GM21723 (cell line): ENCODE data around the gene OPRL1.

ENCODE experiments used
- ATAC-seq: cut with Tn5 transposase; IDR thresholded peaks from one replicate; pipeline ENCODE4 v1.9.1; 2021; ENCODE audit warnings: mild to moderate bottlenecking, moderate library complexity; ENCODE audit not compliant: unreplicated experiment

Gene OPRL1

DNA sequence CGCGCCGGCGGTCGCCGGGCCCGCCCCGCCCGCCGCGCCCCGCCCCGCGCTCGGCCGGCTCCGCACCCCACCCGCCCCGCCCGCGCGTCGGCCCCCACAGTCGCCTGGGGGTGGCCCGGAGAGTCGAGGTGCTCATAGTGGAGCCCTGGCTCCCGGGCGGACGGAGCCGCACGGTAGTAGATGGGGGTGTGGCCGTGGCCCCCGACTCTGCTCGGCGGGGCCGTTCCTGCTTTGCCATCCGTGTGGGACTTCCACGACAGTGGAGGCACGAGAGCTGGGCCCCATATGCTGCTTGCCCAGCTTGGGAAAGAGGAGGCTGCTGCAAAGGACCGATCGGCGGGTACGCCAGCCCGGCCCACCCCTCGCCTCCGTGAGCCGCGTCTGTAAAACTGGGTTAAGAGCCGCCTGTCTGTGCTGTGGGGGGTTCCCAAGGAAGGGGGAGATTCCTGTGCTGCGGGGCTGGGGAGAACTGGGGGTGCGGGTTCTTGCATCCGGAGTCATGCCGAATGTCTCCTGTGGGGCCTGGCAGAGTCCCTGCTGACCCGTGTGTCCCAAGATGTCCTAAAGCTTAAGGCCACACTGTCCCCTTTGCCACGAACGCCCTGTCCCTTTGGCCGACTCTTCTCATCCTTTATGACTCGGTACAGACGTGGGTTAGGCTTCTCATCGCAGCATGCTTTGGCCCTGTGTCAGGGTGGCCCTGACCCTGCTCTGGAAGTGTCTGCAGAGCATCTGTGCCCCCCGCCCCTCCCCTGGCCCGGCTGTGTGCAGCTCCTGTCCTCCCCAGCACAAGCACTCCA lies at the start of gene OPRL1:
OPRL1 (plus strand) TSS at position 70 of the 800 bp plus-strand sequence. CDS start 12,639 bp downstream, outside the sequence.
- ATAC-seq, result no peak

- no peak for ATAC-seq
These were observed 49.3 kb upstream of the OPRL1 start for GRCh38 chr20:64030371-64031134.

DNA sequence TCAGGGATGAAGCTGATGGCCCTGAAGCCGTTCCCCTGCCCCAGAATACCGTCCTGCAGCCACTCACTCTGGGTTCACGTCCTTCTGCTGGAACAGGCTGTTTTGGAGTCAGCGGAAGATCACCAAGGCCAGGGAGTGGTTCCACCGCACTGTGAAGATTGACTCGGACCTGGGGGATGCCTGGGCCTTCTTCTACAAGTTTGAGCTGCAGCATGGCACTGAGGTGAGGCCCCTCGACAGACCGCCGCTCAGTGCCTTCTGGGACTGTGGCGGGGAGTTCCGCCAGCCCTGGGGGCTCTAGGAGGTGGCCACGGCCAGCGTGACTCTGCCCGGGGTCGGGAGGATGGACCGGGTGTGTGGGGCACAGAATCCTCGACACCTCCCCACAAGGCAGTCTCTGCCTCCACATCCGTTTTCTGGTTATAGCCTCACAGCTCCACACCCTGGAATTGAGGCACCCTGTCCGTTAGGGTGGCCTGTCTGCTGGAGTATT lies 48.0 kb upstream of the OPRL1 start:
- ATAC-seq, result no peak

- no peak for ATAC-seq
These were observed 46.9 kb upstream of the OPRL1 start for GRCh38 chr20:64032706-64033624.

DNA sequence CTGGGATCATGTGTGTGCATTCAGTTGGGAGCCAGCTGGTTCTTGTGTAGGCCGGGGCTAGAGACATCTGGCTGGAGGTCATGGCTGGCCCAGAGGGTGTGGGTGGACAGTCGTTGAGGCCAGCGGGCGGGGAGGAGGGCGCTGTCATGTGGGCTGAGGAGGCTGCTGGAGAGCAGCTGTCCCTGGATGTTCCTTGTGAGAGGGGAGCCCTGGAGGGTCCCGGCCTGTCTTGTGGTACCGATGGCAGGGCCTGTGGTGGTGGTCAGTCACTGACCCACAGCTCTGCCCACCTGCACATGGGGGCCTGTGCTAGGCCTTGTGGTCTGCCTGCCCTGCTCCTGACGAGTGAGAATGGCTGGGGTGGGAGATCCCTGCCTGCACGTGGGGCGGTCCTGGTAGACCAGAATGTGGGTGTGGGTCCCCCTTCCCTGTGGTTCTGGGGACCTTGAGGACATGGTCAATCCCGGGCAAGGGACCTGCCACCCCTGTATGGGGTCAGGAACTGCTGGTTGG lies 45.8 kb upstream of the OPRL1 start:
- ATAC-seq, result no peak

DNA sequence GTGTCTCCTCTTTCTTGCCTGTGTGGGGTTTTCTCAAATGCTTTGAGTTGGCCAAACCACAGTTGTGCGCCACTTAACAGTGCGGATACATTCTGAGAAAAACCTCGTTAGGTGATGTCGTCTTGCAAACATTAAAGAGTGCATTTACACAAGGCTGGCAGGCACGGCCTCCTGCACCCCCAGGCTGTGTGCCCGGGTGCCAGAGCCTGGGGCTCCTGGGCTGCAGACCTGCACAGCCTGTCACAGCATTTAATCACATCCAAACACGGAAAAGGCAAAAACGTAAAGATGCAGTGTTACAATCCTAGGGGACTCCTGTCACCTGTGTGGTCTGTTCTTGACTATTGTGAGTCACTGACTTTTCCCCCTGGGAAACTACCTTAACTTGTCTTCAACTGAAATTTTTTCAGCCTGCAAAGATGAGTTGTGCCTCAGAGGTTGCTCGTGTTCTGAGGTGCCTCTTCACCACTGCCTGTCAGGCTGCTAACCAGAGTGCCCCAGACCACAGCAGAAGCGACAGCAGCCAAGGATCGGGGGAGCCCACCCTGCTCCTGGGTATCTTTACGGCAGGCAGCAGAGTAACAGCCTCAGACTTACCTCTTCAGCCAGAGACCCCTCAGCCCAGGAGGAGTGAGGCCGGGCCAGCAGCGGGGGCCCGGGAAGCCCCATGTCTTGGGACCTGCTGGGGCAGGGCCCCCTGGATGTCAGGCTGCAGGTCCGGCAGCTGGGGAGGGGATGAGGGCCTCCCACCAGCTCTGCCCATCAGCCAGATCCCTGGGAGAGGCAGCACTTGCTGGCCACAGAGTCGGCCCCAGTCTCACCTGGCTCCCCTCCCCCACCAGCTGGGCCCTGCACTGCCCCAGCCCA lies 44.6 kb upstream of the OPRL1 start:
- ATAC-seq, result no peak

DNA sequence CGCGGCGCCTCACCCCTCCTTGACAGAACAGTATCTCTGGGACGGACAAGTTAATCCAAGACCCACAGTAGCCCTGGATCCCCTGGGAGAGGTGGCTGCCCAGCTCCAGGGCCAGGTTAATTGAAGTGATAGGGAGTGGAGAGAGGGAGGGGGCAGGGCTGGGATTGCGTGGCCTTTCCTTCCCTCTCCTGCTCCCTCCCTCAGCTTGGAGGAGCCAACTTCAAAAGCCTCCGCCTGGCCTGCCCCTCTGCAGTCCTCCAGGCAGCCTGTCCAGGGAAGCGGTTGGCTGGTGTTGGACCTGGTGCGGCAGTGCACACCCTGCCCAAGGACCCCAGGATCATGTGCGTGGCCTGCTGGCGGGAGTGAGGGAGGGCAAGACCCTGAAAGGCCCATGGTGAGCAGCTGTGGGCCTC lies 43.9 kb upstream of the OPRL1 start, which contains the start of gene C20orf204:
C20orf204 (plus strand) TSS at position 250 of the 413 bp plus-strand sequence; CDS start at position 392, 142 bp downstream.
- no peak for ATAC-seq

- no peak for ATAC-seq
These were observed 43.3 kb upstream of the OPRL1 start for GRCh38 chr20:64036346-64037198.

DNA sequence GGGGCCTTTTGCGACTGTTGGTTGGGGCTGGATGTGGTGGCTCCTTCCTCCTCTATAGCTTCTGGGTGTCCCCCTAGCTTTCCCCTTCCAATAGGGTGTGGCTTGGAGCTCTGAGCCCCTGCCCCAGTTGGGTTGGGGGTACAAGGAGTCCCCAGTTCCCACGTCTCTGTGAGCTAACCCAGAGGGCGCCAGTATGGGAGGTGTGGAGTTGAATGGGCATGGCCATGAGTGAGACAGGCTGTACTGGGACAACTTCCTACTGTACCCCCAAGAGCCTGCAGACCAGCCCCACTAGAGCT lies 42.7 kb upstream of the OPRL1 start:
- no peak for ATAC-seq

GRCh38 chr20:64037498-64038213 lies 42.2 kb upstream of the OPRL1 start:
- ATAC-seq, result no peak

DNA sequence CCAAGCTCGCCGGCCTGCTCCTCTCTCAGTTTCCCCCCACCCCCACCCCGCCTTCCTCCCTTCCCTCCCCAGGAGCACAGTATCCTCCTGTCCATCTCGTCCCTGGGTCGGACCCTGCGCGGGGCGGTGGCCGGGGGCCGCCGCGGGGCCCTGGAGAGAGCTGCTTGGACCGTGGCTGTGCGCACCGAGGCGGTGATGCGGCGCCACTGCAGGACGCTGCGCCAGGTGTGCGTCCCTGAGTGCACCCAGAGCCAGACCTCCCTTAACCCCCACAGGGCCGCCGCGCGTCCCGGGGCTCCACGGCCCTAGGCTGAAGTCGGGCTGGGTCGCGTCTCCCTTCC lies 41.7 kb upstream of the OPRL1 start:
- ATAC-seq, result peak; percentile 20

GRCh38 chr20:64038565-64039292 lies 41.2 kb upstream of the OPRL1 start:
- peak; percentile 54 for ATAC-seq

GRCh38 chr20:64039293-64040160 lies 40.4 kb upstream of the OPRL1 start:
- ATAC-seq, result no peak

DNA sequence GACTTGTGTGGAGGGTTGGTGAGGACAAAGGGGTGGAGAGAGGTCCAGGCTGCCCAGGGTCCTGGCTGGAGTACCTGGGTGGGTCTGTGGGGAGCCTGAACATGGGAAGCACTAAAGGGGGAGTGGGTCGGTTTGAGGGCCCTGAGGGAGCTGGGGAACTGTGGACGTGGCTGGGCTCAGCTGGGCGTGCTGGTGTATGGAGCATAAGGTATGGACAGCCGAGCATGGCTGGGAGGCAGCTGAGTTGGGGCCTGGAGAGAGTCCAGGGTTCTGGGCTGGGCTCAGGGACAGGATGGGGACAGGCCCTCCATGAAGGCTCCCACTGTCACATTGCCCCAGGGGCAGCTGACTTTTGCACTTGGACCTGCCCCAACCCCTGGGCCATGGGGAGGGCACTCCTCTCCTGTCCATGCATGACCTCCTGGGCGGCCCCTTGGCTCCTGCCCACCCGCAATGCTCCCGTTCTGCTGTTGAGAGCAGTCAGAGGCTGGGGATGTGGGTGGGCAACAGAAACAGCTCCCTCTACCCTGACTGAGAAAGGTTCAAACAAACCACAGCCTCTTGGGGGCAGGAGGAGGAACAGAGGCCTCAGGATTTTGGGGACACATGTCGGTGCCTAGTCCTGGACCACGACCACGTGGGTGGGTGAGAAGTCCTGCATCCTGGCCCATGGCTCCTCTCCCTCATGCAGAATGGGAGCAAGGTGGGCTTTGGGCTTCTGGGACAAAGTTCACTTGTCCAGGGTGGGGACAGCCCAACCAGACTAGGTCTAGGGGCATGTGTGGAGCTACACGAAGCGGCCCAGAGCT lies 39.4 kb upstream of the OPRL1 start:
- no peak for ATAC-seq

GRCh38 chr20:64041040-64041780 lies 38.7 kb upstream of the OPRL1 start:
- ATAC-seq, result no peak
